Heart left ventricle (tissue), 16 donors: ENCODE measurements around the gene HBQ1. TPM values are rescaled to one million over a fixed set of nuclear protein-coding genes. Genes with fewer than 3 reads are reported as not detected.

Experiments
- ATAC-seq, 4 donors: fragments of 200-7000 bp; cut with Tn5 transposase; one replicate each; pipeline ENCODE4 v1.9.1; 2020 to 2022; ENCODE audit warnings: moderate library complexity in 4 of 4, mild to moderate bottlenecking in 3 of 4, moderate number of reproducible peaks in 1 of 4
- DNase-seq, 5 donors: peaks; one replicate each; pipeline ENCODE4 v3.0.0-alpha.2; 2020
- H3K27ac ChIP-seq, 12 donors: fragments of 200-600 bp; sonication (generic) in 4 of 12; one replicate each; pipeline versions ENCODE4 v1.5.0 to v1.8.0; 2016 to 2022; ENCODE audit warnings: mild to moderate bottlenecking in 2 of 12
- H3K27me3 ChIP-seq, 9 donors: fragments of 200-600 bp; sonication (generic) in 2 of 9; one replicate each; pipeline versions ENCODE4 v1.5.1 to v1.8.0; 2016 to 2022; ENCODE audit warnings: mild to moderate bottlenecking in 3 of 9
- H3K36me3 ChIP-seq, 9 donors: fragments of 200-600 bp; sonication (generic) in 2 of 9; one replicate each; pipeline versions ENCODE4 v1.5.0 to v1.8.0; 2018 to 2022; ENCODE audit warnings: mild to moderate bottlenecking in 2 of 9
- H3K4me1 ChIP-seq, 12 donors: fragments of 200-600 bp; sonication (generic) in 4 of 12; one replicate each; pipeline versions ENCODE4 v1.5.0 to v1.8.0; 2016 to 2022; ENCODE audit warnings: mild to moderate bottlenecking in 3 of 12
- H3K4me3 ChIP-seq, 12 donors: fragments of 200-600 bp; sonication (generic) in 4 of 12; one replicate each; pipeline versions ENCODE4 v1.5.0 to v1.8.0; 2017 to 2022; ENCODE audit warnings: mild to moderate bottlenecking in 9 of 12, moderate library complexity in 4 of 12
- H3K9me3 ChIP-seq, 12 donors: fragments of 200-600 bp; sonication (generic) in 4 of 12; one replicate each; pipeline versions ENCODE4 v1.5.0 to v1.8.0; 2016 to 2022; ENCODE audit warnings: mild to moderate bottlenecking in 1 of 12
- POLR2A ChIP-seq, 2 donors: fragments of 450-650 bp; IDR thresholded peaks; one replicate each; pipeline ENCODE4 v1.6.1; 2017; ENCODE audit warnings: antibody characterized with exemption in 2 of 2, mild to moderate bottlenecking in 2 of 2, moderate library complexity in 2 of 2
- WGBS, 4 donors: extraction: QIAGEN DNeasy Blood & Tissue Kit in 2 of 4; methylation state at CpG; one replicate each; pipeline versions ENCODE4 v1.1.5 to v1.1.7; 2013 to 2018; 5-methylcytosine and 5-hydroxymethylcytosine counted together
- intact Hi-C, 10 donors: fragments of 100-400 bp; cut with DNase I; formaldehyde crosslinking; loops; one replicate each; pipeline versions ENCODE4 v1.11.1 to v1.14.2; 2022
- polyA plus RNA-seq, 2 donors: library from polyadenylated mRNA; stranded (reverse); fragments of 200-250 nt; gene quantifications; one replicate each; pipeline ENCODE4 v1.2.3, GENCODE V29; 2013
- total RNA-seq, 9 donors: library from RNA; depleted of rRNA in 2 of 9; stranded (reverse); fragments of >200 nt in 2 of 9; fragmentation: NEBNext Ultra II Directional in 3 of 9; extraction: Animal tissue kit (Norgen Biotek cat#: 25700) in 3 of 9; gene quantifications; one replicate each; pipeline versions ENCODE4 v1.1.0 to v1.2.4, GENCODE V29; 2016 to 2023
- TF ChIP-seq, protein P1 (sequence below), 12 donors: fragments of 200-600 bp; sonication (generic) in 4 of 12; IDR thresholded peaks; one replicate each; pipeline versions ENCODE4 v1.5.0 to v1.8.0; 2018 to 2022; ENCODE audit warnings: antibody characterized with exemption in 12 of 12, mild to moderate bottlenecking in 5 of 12
- donor health status: ischemic (EF 13 %, LVEDD 7.1; RV severe dilation, severe dysfunction).
- donor health status: healthy with polysubstance abuse.
- donor health status: DM: no; HTN: yes; CAD: no.
- donor health status: DM: no; HTN: no; CAD: no.
- donor health status: ischemic (EF 25% LVEDD 6.9; RV normal size, moderate dysfunction).
- donor health status: ischemic (EF 25% LVEDD 5.7; RV mildly dilated, moderate dysfunction).
- donor health status: healthy.
- donor health status: DM: yes; HTN: yes; CAD: no.
- donor health status: ischemic (EF 35%, LVEDD 5.7; RV mildly dilated, moderate dysfunction).
- donor health status: nonischemic (EF 11% LVEDD 7.7; RV severe dilation, severe dysfunction).
- donor health status: DM: yes; HTN: yes; CAD: no.
- donor health status: PGD.
- donor health status: ischemic (EF 29% LVEDD 5.4; RV normal size, mild dysfunction).
- donor health status: nonischemic (EF 23%, LVEDD 6.1; RV moderate dilation, normal function).

Gene HBQ1
- total and polyA plus RNA-seq, 11 donors = not detected

DNA sequence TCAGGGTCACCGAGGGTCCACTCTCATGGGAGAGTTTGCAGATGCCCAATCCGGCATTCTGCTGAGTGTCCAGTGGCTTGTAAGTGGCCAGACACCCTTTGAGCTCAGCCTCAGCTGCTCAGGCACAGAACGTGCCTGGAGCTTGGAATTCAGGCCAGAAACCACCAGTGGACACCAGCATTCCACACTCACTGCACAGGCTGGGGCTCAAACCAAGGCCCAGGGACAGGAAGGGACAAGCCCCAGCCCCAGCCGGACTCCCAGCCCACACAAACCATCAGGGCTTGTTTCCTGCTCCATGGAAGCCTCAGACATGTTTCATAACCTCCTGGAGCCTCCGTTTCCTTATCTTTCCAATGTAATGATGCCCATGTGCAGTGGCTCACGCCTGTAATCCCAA, 36.8 kb upstream of the HBQ1 start:
- ATAC-seq = no peak
- peaks cover 0 to 18% (median 0%) of the 10 kb centered on the region in 9 donors for H3K27me3 ChIP-seq
- H3K9me3 ChIP-seq = no peaks in the 10 kb centered on the region
- H3K36me3 ChIP-seq = no peaks in the 10 kb centered on the region
- no peak overlapping the region for H3K27ac ChIP-seq
- DNase-seq = no peak
- intact Hi-C loops = no loop called here
- 54 to 64% (median 61%) methylated on average over 5 to 6 of the region's 6 CpGs for WGBS, 4 donors
- no peak overlapping the region for H3K4me3 ChIP-seq
- H3K4me1 ChIP-seq = peaks cover 0 to 8% (median 0%) of the 10 kb centered on the region in 12 donors
- TF ChIP-seq POLR2A (IDR thresholded peaks at IDR 0.05) = no peak
- TF ChIP-seq, protein P1, sequence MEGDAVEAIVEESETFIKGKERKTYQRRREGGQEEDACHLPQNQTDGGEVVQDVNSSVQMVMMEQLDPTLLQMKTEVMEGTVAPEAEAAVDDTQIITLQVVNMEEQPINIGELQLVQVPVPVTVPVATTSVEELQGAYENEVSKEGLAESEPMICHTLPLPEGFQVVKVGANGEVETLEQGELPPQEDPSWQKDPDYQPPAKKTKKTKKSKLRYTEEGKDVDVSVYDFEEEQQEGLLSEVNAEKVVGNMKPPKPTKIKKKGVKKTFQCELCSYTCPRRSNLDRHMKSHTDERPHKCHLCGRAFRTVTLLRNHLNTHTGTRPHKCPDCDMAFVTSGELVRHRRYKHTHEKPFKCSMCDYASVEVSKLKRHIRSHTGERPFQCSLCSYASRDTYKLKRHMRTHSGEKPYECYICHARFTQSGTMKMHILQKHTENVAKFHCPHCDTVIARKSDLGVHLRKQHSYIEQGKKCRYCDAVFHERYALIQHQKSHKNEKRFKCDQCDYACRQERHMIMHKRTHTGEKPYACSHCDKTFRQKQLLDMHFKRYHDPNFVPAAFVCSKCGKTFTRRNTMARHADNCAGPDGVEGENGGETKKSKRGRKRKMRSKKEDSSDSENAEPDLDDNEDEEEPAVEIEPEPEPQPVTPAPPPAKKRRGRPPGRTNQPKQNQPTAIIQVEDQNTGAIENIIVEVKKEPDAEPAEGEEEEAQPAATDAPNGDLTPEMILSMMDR (IDR thresholded peaks at IDR 0.05) = no peak

- TF ChIP-seq POLR2A (IDR thresholded peaks at IDR 0.05) = no peak
- TF ChIP-seq, protein P1 (IDR thresholded peaks at IDR 0.05) = no peak
- Histone ChIP-seq H3K9me3 (no peaks in the 10 kb centered on the region), H3K27ac (no peak overlapping the region), H3K27me3 (peaks cover 0 to 27% (median 0%) of the 10 kb centered on the region in 9 donors), H3K36me3 (no peaks in the 10 kb centered on the region), H3K4me3 (no peak overlapping the region), H3K4me1 (no peaks in the 10 kb centered on the region)
- no peak for DNase-seq
- intact Hi-C loops = no loop called here
- no peak for ATAC-seq
- WGBS, 4 donors = 69 to 78% (median 71%) methylated on average over 14 of the region's 14 CpGs
Measured at GRCh38 chr16:144797-145252, 35.4 kb upstream of the HBQ1 start.

- DNase-seq (no peak), ATAC-seq (no peak)
- intact Hi-C loops = no loop called here
- Histone ChIP-seq H3K4me1 (no peaks in the 10 kb centered on the region), H3K27me3 (peaks cover 0 to 35% (median 0%) of the 10 kb centered on the region in 9 donors), H3K36me3 (no peaks in the 10 kb centered on the region), H3K27ac (no peak overlapping the region), H3K4me3 (no peak overlapping the region), H3K9me3 (no peaks in the 10 kb centered on the region)
- TF ChIP-seq, protein P1 (IDR thresholded peaks at IDR 0.05) = no peak
- no peak for TF ChIP-seq POLR2A (IDR thresholded peaks at IDR 0.05)
- WGBS, 4 donors = 80 to 89% (median 86%) methylated on average over 2 of the region's 2 CpGs
Measured at GRCh38 chr16:146646-147045, 33.6 kb upstream of the HBQ1 start.

DNA sequence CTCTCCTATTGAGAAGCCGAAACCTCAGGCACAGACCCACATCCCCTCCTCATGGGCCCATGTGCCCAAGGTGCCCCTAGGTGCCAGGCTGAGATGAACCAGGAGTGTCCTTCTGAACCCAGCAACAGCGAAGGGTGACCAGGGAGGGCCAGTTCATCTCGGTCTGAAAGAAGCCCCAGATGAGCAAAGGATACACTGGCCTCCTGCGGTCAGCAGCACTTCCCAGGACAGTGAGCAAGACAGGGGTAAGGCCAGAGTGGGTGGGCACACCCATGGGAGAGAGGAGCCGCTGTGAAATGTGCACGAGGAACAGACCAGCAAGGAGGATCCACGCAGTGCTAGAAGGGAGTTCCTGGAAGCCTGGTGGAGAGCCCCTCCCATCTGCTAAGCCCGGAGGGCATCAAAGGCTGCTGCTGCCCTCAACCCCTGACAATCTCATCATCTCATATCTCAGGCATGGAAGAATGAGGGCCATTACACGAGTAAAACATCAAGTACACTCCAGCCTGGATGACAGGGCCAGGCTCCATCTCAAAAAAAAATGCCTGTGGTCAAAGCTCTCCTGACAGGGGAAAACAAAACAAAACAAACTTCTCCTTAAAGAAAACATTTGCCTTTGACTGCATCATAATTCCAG, 31.1 kb upstream of the HBQ1 start:
- intact Hi-C loops = no loop called here
- H3K36me3 ChIP-seq = no peaks in the 10 kb centered on the region
- no peak overlapping the region for H3K27ac ChIP-seq
- peak in 2 of 4 donors; percentile 11 to 30 for ATAC-seq
- H3K27me3 ChIP-seq = peaks cover 0 to 26% (median 0%) of the 10 kb centered on the region in 9 donors
- H3K4me1 ChIP-seq = peaks cover 0 to under 1% (median 0%) of the 10 kb centered on the region in 12 donors
- DNase-seq = no peak
- WGBS, 4 donors = 41 to 48% (median 45%) methylated on average over 9 of the region's 9 CpGs
- no peak overlapping the region for H3K4me3 ChIP-seq
- H3K9me3 ChIP-seq = no peaks in the 10 kb centered on the region
- no peak for TF ChIP-seq POLR2A (IDR thresholded peaks at IDR 0.05)
- TF ChIP-seq, protein P1 (IDR thresholded peaks at IDR 0.05) = no peak
